Chondrocyte (in vitro differentiated cells): ENCODE results near the gene NPAP1. TPM values are rescaled to one million over a fixed set of nuclear protein-coding genes. Genes with fewer than 3 reads are reported as not detected.
"Not testable (repeated sequence)": the region's sequence is repeated elsewhere in the genome, so short reads cannot be mapped to it uniquely, and the experiment has no call there.

Experiments
- DNase-seq: peaks from one replicate; pipeline ENCODE4 v3.0.0; 2021; ENCODE audit warnings: mixed read lengths, low spot score
- H3K27ac Mint-ChIP-seq: one replicate; pipeline ENCODE4 v1.8.0; 2021; ENCODE audit warnings: mild to moderate bottlenecking, moderate library complexity, mixed read lengths; ENCODE audit not compliant: unreplicated experiment
- H3K27me3 Mint-ChIP-seq: 2 replicates; pipeline ENCODE4 v1.8.0; 2021; ENCODE audit warnings: low read depth, mixed read lengths
- H3K36me3 Mint-ChIP-seq: 2 replicates; pipeline ENCODE4 v1.8.0; 2021; ENCODE audit warnings: low read depth, mixed read lengths
- H3K4me1 Mint-ChIP-seq: 2 replicates; pipeline ENCODE4 v1.8.0; 2021; ENCODE audit warnings: low read depth, mild to moderate bottlenecking, mixed read lengths
- H3K4me3 Mint-ChIP-seq: one replicate; pipeline ENCODE4 v1.8.0; 2021; ENCODE audit warnings: mild to moderate bottlenecking, moderate library complexity, mixed read lengths; ENCODE audit not compliant: unreplicated experiment
- H3K9me3 Mint-ChIP-seq: 2 replicates; pipeline ENCODE4 v1.8.0; 2021; ENCODE audit warnings: low read depth, mixed read lengths
- long read RNA-seq: library from polyadenylated mRNA; stranded (forward); transcript quantifications from one replicate; pipeline ENCODE4 v2.0.0, GENCODE V29; 2021
- total RNA-seq: library from RNA; stranded (reverse); gene quantifications from 3 replicates; pipeline ENCODE4 v1.2.1, GENCODE V29; 2021
- TF ChIP-seq, protein P1 (sequence below): fragments of 200-600 bp; sonication (generic); IDR thresholded peaks from 2 replicates; pipeline ENCODE4 v1.5.0; 2021; ENCODE audit warnings: antibody characterized with exemption, mild to moderate bottlenecking, moderate library complexity

Gene NPAP1, protein sequence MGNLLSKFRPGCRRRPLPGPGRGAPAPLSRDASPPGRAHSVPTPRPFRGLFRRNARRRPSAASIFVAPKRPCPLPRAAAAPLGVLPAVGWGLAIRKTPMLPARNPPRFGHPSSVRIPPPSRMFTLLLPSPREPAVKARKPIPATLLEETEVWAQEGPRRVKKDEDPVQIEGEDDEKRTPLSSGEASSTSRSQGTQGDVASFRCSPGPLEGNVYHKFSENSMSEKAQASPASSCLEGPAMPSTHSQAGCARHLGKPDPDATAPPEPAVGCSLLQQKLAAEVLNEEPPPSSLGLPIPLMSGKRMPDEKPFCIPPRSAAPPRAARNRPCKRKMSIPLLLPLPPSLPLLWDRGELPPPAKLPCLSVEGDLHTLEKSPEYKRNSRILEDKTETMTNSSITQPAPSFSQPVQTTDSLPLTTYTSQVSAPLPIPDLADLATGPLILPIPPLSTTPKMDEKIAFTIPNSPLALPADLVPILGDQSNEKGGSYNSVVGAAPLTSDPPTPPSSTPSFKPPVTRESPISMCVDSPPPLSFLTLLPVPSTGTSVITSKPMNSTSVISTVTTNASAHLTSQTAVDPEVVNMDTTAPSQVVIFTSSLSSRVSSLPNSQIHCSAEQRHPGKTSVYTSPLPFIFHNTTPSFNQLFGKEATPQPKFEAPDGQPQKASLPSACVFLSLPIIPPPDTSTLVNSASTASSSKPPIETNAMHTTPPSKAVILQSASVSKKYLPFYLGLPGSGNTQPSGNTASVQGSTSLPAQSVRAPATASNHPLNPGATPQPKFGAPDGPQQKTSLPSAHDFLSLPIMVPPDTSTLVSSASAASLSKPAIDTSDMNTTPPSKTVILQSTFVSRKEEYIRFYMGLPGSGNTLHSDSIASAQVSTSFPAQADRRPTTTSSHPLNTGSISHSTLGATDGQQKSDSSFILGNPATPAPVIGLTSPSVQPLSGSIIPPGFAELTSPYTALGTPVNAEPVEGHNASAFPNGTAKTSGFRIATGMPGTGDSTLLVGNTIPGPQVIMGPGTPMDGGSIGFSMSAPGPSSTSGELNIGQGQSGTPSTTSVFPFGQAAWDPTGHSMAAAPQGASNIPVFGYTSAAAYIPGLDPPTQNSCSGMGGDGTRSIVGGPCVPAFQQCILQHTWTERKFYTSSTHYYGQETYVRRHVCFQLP
- total RNA-seq = not detected in 3 replicates
- long read RNA-seq = 0 reads

DNA sequence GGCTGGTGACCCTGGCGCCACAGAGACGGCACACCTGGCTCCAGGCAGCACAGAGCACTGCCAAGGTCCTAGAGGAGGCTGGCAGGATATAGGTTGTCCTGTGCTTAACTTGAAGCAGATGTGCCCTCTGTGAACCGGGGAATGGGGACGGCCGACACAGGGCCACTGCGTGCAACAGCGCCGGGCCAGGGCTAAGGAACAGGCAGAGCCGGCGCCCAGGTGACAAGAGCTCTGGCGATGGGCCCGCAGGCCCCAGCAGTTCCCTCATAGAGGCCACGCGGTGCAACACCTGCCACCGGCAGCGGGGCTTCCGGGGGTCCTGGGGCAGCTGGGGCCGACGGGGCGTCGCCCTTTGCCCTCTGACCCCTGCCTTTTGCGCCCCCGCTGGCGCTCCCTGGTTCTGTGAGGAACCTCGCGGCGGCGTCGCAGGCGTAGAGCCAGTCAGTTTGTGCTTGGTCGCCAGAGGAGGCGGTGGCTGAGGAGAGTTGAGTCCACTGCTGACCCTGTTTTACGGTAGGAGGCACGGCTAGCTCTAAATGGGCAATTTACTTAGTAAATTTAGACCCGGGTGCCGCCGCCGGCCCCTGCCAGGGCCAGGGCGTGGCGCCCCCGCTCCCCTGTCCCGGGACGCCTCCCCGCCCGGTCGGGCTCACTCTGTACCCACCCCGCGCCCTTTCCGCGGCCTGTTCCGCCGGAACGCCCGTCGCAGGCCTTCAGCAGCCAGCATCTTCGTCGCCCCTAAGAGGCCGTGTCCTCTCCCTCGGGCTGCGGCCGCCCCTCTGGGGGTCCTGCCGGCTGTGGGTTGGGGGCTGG, at the start of gene NPAP1:
Gene NPAP1 (plus strand): TSS at position 444 of the 813 bp plus-strand sequence. CDS start 93 bp downstream, at position 537.
- H3K36me3 Mint-ChIP-seq = no peaks in the 10 kb centered on the region
- H3K27ac Mint-ChIP-seq = no peak within 1 kb of the TSS
- peaks cover 38% of the 10 kb centered on the region for H3K9me3 Mint-ChIP-seq
- no peaks in the 10 kb centered on the region for H3K4me1 Mint-ChIP-seq
- H3K4me3 Mint-ChIP-seq = no peak within 1 kb of the TSS
- TF ChIP-seq, protein P1, sequence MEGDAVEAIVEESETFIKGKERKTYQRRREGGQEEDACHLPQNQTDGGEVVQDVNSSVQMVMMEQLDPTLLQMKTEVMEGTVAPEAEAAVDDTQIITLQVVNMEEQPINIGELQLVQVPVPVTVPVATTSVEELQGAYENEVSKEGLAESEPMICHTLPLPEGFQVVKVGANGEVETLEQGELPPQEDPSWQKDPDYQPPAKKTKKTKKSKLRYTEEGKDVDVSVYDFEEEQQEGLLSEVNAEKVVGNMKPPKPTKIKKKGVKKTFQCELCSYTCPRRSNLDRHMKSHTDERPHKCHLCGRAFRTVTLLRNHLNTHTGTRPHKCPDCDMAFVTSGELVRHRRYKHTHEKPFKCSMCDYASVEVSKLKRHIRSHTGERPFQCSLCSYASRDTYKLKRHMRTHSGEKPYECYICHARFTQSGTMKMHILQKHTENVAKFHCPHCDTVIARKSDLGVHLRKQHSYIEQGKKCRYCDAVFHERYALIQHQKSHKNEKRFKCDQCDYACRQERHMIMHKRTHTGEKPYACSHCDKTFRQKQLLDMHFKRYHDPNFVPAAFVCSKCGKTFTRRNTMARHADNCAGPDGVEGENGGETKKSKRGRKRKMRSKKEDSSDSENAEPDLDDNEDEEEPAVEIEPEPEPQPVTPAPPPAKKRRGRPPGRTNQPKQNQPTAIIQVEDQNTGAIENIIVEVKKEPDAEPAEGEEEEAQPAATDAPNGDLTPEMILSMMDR = no peak
- no peaks in the 10 kb centered on the region for H3K27me3 Mint-ChIP-seq
- no peak for DNase-seq

DNA sequence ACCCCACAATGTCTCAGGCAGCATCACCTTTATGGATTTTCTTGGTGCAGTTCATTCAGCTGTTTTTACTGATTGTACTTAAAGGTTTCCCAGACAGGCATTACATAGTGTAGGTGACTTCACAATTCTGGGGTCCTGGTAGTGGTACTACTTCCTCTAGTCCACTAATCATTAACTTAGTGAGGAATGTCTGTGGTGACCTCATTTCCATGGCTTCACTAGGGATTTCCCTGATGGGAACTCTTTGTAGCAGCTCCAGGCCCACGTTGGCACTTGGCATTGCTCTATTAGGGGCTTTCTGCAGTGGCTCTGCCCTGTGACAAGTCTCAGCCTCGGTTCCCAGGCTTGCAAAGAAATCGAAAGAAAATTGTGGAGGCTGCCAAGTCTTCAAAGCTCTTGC, 48.1 kb upstream of the NPAP1 start:
- DNase-seq = no peak
- H3K4me1 Mint-ChIP-seq = no peaks in the 10 kb centered on the region
- TF ChIP-seq, protein P1 = no peak
- no peaks in the 10 kb centered on the region for H3K36me3 Mint-ChIP-seq
- H3K9me3 Mint-ChIP-seq = peaks cover 40% of the 10 kb centered on the region
- H3K27me3 Mint-ChIP-seq = no peaks in the 10 kb centered on the region
- no peak overlapping the region for H3K27ac Mint-ChIP-seq
- no peak overlapping the region for H3K4me3 Mint-ChIP-seq

DNA sequence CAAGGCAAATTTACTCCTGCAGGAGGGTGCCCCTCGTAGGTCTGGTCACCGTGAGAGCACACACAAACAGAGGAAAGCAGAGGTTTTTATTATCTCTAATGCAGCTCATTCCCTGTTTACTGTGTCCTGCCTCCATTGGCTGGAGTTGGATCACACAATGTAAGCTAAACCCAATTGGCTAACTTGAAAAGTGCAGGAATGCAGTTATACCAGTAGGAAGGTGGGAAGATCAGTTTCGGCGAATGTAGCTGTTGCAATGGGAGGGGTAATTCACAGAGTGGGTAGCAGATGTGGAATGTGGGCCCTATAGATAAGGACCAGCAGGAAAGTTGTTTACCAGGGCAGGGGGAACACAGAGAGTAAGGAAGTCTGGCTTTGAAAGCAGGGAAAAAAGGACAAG, 42.5 kb upstream of the NPAP1 start:
- H3K4me3 Mint-ChIP-seq = no peak overlapping the region
- H3K4me1 Mint-ChIP-seq = no peaks in the 10 kb centered on the region
- H3K9me3 Mint-ChIP-seq = peaks cover 47% of the 10 kb centered on the region
- H3K36me3 Mint-ChIP-seq = peaks cover 2% of the 10 kb centered on the region
- no peak for DNase-seq
- TF ChIP-seq, protein P1 = no peak
- no peaks in the 10 kb centered on the region for H3K27me3 Mint-ChIP-seq
- H3K27ac Mint-ChIP-seq = no peak overlapping the region

DNA sequence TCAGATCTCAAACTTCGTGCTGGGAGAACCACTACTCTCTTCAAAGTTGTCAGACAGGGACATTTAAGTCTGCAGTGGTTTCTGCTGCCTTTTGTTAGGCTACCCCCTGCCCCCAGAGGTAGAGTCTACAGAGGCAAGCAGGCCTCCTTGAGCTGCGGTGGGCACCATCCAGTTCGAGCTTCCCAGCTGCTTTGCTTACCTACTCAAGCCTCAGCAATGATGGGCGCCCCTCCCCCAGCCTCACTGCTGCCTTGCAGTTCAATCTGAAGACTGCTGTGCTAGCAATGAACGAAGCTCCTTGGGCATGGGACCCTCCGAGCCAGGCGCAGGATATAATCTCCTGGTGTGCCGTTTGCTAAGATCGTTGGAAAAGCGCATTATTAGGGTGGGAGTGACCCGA, 36.2 kb upstream of the NPAP1 start:
- not testable (repeated sequence) for H3K4me1 Mint-ChIP-seq, H3K27ac Mint-ChIP-seq, H3K36me3 Mint-ChIP-seq, H3K4me3 Mint-ChIP-seq, DNase-seq, H3K27me3 Mint-ChIP-seq
- peaks cover 61% of the 10 kb centered on the region for H3K9me3 Mint-ChIP-seq

DNA sequence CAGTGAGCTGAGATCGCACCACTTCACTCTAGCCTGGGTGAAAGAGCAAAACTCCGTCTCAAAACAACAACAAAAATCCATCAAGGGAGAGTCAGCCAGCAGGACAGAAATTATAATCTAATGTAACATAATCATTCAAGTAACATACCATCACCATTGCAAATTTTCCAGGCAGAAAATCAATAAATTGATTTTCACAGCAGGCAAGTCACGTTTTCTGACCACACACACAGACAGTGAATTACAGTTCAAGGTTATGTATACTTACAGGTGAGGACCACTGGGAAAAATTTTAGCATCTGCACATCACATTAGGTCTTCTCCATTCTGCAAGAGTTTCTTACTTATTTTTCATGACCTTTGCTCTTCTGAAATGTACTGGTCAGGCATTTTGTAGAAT, 29.9 kb upstream of the NPAP1 start:
- no peaks in the 10 kb centered on the region for H3K4me1 Mint-ChIP-seq
- H3K9me3 Mint-ChIP-seq = peaks cover 52% of the 10 kb centered on the region
- no peak for DNase-seq
- TF ChIP-seq, protein P1 = no peak
- no peaks in the 10 kb centered on the region for H3K27me3 Mint-ChIP-seq
- H3K4me3 Mint-ChIP-seq = no peak overlapping the region
- no peak overlapping the region for H3K27ac Mint-ChIP-seq
- H3K36me3 Mint-ChIP-seq = no peaks in the 10 kb centered on the region
